Pancreas (tissue), 10 donors: ENCODE data around the gene NPTX2. TPM values are rescaled to one million over a fixed set of nuclear protein-coding genes. Genes with fewer than 3 reads are reported as not detected.

ENCODE experiments used
- ATAC-seq, 4 donors: fragments of 200-7000 bp; cut with Tn5 transposase; one replicate each; pipeline versions ENCODE4 v1.8.0 to v1.9.1; 2020; ENCODE audit warnings: mild to moderate bottlenecking in 4 of 4, moderate library complexity in 4 of 4
- DNase-seq, 6 donors: peaks; one replicate each; pipeline ENCODE4 v3.0.0-alpha.2; 2020
- FAIRE-seq: peaks from 2 replicates; lab custom pipeline; 2012; peaks lifted over from hg19 to GRCh38; lab: Jason Lieb, UNC
- H3K27ac ChIP-seq, 4 donors: fragments of 200-600 bp; sonication (generic); 1 replicate in 3 of 4; 2 replicates in 1 of 4; pipeline versions ENCODE4 v1.5.0 to v1.8.0; 2020
- H3K27me3 ChIP-seq, 4 donors: fragments of 200-600 bp; one replicate each; pipeline ENCODE4 v1.8.0; 2021
- H3K36me3 ChIP-seq, 3 donors: fragments of 200-600 bp; sonication (generic) in 1 of 3; one replicate each; pipeline versions ENCODE4 v1.5.0 to v1.8.0; 2020 to 2021
- H3K4me1 ChIP-seq, 3 donors: fragments of 200-600 bp; one replicate each; pipeline ENCODE4 v1.8.0; 2021
- H3K4me3 ChIP-seq, 4 donors: fragments of 200-600 bp; sonication (generic) in 2 of 4; one replicate each; pipeline versions ENCODE4 v1.5.0 to v1.8.0; 2020 to 2021
- H3K9me3 ChIP-seq, 4 donors: fragments of 200-600 bp; one replicate each; pipeline ENCODE4 v1.8.0; 2021
- whole genome bisulfite sequencing, 2 donors: extraction: QIAGEN DNeasy Blood & Tissue Kit; methylation state at CpG; one replicate each; pipeline ENCODE4 v1.1.7; 2013; 5-methylcytosine and 5-hydroxymethylcytosine counted together
- intact Hi-C, 3 donors: fragments of 100-400 bp; cut with DNase I; formaldehyde crosslinking; loops; one replicate each; pipeline versions ENCODE4 v1.11.1 to v1.14.2; 2022
- polyA plus RNA-seq, 2 donors: library from polyadenylated mRNA; stranded (reverse); fragments of 200-250 nt; gene quantifications; one replicate each; pipeline ENCODE4 v1.2.3, GENCODE V29; 2013
- total RNA-seq, 6 donors: library from RNA; stranded (reverse); fragmentation: NEBNext Ultra II Directional in 4 of 6; extraction: Animal tissue kit (Norgen Biotek cat#: 25700) in 4 of 6; gene quantifications; one replicate each; pipeline versions ENCODE4 v1.2.1 to v1.2.4, GENCODE V29; 2021 to 2023
- TF ChIP-seq, protein P1 (sequence below), 4 donors: fragments of 200-600 bp; sonication (generic) in 3 of 4; IDR thresholded peaks; one replicate each; pipeline versions ENCODE4 v1.5.0 to v1.8.0; 2021; ENCODE audit warnings: antibody characterized with exemption in 4 of 4
- donor health status: healthy with polysubstance abuse.
- donor health status: DM: no; HTN: no; CAD: no; lungs with moderate emphysema.
- donor health status: DM: no; HTN: no; CAD: no.
- donor health status: control.
- donor health status: control.
- donor health status: Bipolar disorder and iron deficiency.
- donor health status: DM: yes; HTN: yes; CAD: no.
- donor health status: DM: no; HTN: no; CAD: no.
- donor health status: DM: no; HTN: no; CAD: no.
- donor health status: DM: yes; HTN: yes; CAD: no.

Gene NPTX2
- total and polyA plus RNA-seq, 8 donors: 6.5 to 47.7 (median 17.2) TPM

DNA sequence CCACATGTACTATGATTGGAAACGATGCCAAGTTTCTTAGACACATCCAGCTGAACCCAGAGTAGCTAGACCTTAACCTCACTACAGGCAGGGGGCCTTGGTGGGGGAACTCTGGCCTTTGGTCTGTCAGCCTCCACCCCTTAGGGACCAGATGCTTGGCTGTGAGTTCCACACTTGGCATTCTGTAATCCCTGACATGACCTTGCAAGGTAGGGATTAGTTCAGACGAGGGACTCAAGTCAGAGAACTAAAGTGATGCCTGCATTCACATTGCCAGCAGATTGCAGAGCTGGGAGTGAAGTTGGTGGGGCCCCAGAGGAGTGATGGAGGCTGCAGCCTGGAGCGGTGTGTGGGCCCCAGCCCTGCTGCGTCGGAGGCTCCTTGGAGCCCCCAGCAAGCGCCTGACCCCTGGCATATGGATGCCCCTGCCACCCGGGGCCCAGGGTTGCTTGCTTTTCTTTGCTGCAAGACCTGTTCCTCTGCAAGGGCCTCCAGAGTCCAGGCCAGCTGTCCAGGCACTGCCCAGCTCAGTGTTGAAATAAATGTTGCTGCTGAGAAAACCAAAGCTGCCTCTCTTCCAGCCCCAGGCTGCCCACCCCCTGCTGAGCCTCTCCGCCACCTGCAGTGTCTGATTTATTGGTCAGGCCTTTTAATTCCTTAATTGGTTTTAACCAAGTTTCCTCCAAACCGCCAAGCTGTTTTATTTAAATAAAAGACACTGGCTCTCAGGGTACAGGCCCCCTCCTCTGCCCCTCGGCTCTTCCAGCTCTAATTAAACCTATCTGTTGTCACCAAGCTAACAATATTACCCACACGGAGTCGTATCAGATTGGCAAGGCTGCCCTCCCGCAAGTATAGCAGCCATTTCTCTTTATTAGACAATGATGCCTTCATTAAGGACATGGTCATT lies 4.7 kb downstream of the NPTX2 start:
- intact Hi-C loops: no loop called here
- DNase-seq (no peak), FAIRE-seq (no peak), ATAC-seq (no peak)
- Histone ChIP-seq H3K4me3 (no peak overlapping the region), H3K4me1 (peaks cover 0 to 14% (median 7%) of the 10 kb centered on the region in 3 donors), H3K36me3 (no peaks in the 10 kb centered on the region), H3K27ac (no peak overlapping the region), H3K27me3 (no peaks in the 10 kb centered on the region), H3K9me3 (no peaks in the 10 kb centered on the region)
- TF ChIP-seq, protein P1, sequence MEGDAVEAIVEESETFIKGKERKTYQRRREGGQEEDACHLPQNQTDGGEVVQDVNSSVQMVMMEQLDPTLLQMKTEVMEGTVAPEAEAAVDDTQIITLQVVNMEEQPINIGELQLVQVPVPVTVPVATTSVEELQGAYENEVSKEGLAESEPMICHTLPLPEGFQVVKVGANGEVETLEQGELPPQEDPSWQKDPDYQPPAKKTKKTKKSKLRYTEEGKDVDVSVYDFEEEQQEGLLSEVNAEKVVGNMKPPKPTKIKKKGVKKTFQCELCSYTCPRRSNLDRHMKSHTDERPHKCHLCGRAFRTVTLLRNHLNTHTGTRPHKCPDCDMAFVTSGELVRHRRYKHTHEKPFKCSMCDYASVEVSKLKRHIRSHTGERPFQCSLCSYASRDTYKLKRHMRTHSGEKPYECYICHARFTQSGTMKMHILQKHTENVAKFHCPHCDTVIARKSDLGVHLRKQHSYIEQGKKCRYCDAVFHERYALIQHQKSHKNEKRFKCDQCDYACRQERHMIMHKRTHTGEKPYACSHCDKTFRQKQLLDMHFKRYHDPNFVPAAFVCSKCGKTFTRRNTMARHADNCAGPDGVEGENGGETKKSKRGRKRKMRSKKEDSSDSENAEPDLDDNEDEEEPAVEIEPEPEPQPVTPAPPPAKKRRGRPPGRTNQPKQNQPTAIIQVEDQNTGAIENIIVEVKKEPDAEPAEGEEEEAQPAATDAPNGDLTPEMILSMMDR (IDR thresholded peaks at IDR 0.05): no peak
- WGBS, 2 donors: 65 to 74% methylated on average over 13 of the region's 13 CpGs

DNA sequence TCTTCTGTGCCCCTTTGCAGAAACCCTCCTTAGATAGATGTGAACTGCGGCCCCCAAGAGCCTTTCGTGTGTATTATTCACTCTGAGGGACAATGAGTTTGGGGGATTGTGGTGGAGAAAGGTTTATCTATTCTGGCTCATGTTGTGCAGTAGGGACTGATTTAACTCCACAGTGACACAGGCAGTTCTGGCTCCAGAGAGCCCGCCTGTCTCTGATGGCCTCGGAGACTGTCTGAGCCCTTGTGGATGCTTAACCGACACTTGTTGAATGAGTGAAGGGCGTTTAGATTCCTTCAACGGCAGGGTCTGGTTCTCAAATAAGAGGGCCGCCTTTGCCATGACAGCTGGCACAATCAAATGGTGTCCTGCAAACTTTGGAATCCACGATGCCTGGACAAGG lies 5.8 kb downstream of the NPTX2 start:
- Histone ChIP-seq H3K27ac (no peak overlapping the region), H3K36me3 (no peaks in the 10 kb centered on the region), H3K9me3 (no peaks in the 10 kb centered on the region), H3K4me1 (peaks cover 0 to 10% (median 7%) of the 10 kb centered on the region in 3 donors), H3K27me3 (no peaks in the 10 kb centered on the region), H3K4me3 (no peak overlapping the region)
- TF ChIP-seq, protein P1 (IDR thresholded peaks at IDR 0.05): no peak
- 88 to 92% methylated on average over 9 of the region's 9 CpGs for WGBS, 2 donors
- intact Hi-C loops: no loop called here
- DNase-seq (no peak), ATAC-seq (no peak), FAIRE-seq (no peak)

DNA sequence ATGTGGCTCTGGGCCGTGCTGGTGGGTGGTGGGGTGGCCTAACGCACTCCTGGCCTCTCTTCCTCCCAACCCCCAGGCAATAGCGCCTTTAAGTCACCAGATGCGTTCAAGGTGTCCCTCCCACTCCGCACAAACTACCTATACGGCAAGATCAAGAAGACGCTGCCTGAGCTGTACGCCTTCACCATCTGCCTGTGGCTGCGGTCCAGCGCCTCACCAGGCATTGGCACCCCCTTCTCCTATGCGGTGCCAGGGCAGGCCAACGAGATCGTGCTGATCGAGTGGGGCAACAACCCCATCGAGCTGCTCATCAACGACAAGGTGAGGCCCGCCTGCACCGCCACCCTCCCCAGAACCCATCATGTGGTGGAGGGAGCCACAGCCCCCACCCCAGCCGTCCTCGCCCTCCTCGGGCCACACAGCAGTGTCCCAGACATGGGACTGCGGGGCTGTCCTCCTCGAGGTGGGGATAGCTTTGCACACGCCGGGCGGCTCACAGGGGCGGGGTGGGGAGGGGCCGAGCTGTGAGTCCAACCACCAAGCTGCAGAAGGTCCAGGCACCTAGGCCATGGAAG lies 7.8 kb downstream of the NPTX2 start:
- Histone ChIP-seq H3K27ac (no peak overlapping the region), H3K36me3 (no peaks in the 10 kb centered on the region), H3K4me1 (peaks cover 0 to 8% (median 7%) of the 10 kb centered on the region in 3 donors), H3K9me3 (no peaks in the 10 kb centered on the region), H3K27me3 (no peaks in the 10 kb centered on the region), H3K4me3 (no peak overlapping the region)
- TF ChIP-seq, protein P1 (IDR thresholded peaks at IDR 0.05): no peak
- FAIRE-seq (no peak), ATAC-seq (no peak), DNase-seq (no peak)
- WGBS, 2 donors: 93 to 96% methylated on average over 27 to 28 of the region's 28 CpGs
- intact Hi-C loops: no loop called here

- H3K4me1 ChIP-seq: no peaks in the 10 kb centered on the region
- intact Hi-C loops: no loop called here
- DNase-seq (no peak), FAIRE-seq (no peak), ATAC-seq (no peak)
- no peaks in the 10 kb centered on the region for H3K36me3 ChIP-seq
- H3K9me3 ChIP-seq: no peaks in the 10 kb centered on the region
- no peak overlapping the region for H3K27ac ChIP-seq
- WGBS, 2 donors: 61 to 77% methylated on average over 35 of the region's 35 CpGs
- TF ChIP-seq, protein P1 (IDR thresholded peaks at IDR 0.05): no peak
- H3K4me3 ChIP-seq: no peak overlapping the region
- no peaks in the 10 kb centered on the region for H3K27me3 ChIP-seq
Observed at GRCh38 chr7:98626460-98627412, 9.7 kb downstream of the NPTX2 start.
